HG02623 (cell line): ENCODE results near the gene TSPAN6.

ENCODE experiments used
- ATAC-seq: cut with Tn5 transposase; IDR thresholded peaks from one replicate; pipeline ENCODE4 v1.9.1; 2021; ENCODE audit warnings: moderate library complexity; ENCODE audit not compliant: unreplicated experiment

Gene TSPAN6

GRCh38 chrX:100648458-100649417, 12.1 kb upstream of the TSPAN6 start:
- ATAC-seq: no peak

DNA sequence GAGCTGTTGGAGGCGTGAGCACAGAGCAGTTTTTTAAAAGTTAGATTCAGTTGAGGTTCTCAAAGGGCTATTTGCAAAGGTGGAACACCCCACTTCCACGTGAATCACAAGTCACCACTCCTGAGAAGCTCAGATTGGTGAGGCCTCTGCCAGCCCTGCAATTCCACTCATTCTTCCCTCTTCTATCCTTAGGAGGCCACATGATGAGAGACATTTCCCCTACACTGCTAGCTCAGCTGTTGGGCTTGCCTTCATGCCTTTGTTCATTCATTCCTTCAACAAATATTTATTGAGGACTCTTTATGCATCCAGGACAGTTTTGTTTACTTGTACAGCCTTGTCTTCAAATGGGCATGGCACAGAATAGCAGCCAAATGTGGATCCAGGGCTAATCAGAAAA, 11.1 kb upstream of the TSPAN6 start:
- no peak for ATAC-seq

DNA sequence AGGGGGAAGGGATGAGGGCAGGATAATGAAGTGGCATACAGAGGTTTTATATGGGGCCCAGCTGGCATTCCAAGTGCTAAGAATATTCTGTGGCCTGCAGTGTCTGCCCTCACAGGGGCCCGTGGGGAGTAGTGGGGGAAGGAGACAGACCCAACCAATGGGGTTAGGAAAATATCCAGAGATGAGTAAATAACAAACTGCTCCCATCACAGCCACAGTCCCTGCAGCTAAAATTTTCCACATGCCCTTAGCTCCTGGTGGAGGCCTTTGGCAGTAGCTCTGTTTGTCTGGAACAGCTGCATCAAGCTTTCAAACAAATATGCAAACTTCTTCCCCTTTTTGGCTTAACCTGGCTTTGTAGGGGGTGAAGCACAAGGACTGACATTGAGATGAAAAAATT, 10.5 kb upstream of the TSPAN6 start:
- no peak for ATAC-seq

DNA sequence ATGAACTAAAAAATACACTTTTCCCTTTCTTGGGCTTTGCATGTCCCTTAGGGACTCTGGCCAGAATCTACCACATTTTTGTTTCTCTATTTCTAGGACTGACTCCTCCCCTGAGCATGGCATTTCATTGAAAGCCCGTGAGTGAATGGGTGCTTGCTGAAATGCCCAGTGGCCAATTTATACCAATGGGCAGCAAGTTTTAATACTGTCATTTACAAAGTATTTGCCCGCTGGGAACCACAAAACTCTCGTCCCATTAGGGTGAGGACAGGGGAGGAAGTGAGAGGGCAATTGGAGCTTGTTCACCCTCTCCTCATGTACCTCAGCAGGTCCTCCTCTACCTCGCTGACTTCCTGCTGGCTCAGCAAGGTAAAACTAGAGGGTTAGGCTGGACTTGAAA, 8.5 kb upstream of the TSPAN6 start:
- ATAC-seq: no peak

DNA sequence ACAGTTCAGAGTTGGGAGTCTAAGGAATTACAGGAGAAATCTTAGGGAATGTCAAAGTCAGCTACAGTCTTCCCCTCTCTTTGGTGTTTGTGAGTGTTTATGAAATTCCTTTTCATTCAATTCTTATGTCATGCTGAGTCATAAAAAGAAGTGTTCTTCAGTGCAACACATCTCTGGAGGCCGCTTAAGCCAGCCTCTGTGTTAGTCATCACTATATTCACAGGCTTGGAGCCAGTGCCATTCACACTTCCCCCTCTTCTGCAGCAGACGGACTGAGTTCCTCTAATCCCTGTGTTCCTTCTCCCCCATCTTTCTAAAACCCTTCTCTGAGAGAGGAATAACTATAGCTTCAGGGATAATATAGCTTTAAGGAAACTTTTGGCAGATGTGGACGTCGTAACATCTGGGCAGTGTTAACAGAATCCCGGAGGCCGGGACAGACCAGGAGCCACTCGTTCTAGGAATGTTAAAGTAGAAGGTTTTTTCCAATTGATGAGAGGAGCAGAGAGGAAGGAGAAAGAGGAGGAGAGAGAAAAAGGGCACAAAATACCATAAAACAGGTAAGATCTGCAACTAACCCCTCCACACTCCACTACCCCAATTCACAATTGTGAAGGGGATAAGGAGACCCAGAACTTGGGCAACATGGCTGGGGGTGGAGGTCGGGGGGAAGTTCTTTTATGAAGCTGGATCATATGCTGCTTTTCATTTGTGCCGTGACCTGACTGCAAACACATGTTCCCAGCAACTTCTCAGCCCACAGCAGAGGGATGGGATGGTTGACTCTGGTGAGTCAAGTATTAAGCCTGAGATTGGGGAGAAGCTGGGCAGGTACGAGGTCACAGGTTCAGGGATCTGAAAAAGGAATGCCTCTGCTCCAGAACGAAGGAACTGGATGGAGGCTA, 7.6 kb upstream of the TSPAN6 start, which contains the start of gene SRPX2:
SRPX2 (plus strand) TSS at position 244 of the 905 bp plus-strand sequence. CDS start 2,124 bp downstream, outside the sequence.
- no peak for ATAC-seq

- ATAC-seq: no peak
These were observed 6.6 kb upstream of the TSPAN6 start for GRCh38 chrX:100643212-100643611.

- no peak for ATAC-seq
These were observed 5.7 kb upstream of the TSPAN6 start for GRCh38 chrX:100642290-100642689.

DNA sequence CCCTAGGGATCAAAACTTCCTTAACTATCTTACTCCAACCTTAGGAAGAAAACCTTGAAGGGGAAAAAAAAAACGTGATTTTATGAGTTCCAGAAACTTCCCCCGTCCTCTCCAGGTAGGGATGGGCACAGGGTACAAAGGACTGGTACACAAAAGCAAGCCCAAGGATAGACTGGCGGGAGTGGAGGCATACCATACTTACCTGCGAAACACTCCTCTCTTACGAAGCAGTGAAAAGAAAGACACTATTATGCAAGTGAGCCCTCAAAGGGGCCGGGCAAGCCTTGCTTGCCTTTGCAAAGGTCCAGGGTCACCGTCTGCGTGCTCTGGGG, 651 bp downstream of the TSPAN6 start:
- ATAC-seq: no peak

DNA sequence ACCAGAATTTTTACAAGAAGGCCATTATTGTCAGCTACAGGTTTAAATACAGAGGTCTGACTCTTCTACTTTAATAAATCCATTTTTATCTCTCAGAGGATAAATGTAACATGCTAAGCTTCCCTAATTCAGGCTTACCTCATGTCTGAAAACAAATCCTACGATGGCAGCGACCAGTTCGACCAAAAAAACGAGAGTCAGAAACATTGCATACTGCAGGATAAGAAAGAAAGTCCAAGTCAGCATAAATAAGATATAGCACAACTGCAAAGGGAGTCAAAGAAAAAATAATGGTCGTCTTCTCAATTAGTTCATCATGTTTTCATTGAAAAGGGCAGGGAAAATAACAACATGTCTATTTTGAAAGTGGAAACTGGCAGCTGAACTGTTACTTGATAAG, 1.6 kb downstream of the TSPAN6 start:
- no peak for ATAC-seq

DNA sequence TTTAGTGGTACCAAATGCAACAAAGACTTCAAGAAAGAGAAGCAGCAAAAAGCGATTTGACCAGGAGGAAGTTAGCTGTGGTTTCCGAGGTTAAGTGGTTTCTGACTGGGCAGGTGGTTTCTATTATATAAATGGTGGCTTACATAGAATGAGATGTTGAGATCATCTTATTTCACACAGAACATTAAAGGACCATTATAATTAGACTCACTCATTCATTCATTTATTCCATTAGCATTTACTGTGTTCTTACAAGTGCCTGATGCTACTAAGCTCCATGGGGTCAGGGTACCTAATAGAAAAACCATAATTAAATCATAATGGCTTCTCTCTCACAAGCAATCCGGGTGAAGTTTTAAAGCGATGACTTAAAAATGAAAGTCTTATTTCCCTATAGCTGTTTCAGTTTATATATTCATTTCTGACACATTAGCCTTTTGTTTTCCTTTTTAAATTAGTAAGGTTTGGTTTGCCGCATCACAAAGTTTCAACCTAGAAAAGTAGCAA, 10.6 kb downstream of the TSPAN6 start:
- ATAC-seq: peak; percentile 91

GRCh38 chrX:100623001-100623400, 13.6 kb downstream of the TSPAN6 start:
- ATAC-seq: no peak

DNA sequence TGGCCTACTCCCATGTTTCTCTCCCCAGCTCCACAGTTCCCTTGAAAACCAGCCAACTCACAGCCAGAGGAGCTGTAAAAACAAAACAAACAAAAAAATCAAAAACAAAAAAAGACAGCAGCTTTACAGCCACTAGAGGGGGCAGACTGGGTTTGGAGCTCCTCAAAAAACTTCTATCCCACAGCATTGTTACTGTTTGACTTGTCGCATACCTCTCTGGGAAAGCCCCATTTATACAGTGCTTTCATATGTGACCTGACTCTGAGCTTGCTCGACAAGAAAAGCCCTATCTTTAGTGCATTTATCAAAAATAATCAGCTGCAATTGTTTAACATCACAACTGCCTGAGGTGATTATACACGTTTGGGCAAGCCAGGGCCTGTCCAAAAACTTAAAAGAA, 21.6 kb downstream of the TSPAN6 start:
- peak; percentile 99 for ATAC-seq

- ATAC-seq: no peak
These were observed 24.7 kb downstream of the TSPAN6 start for GRCh38 chrX:100611951-100612350.

- ATAC-seq: no peak
These were observed 27.0 kb downstream of the TSPAN6 start for GRCh38 chrX:100609591-100609990.

DNA sequence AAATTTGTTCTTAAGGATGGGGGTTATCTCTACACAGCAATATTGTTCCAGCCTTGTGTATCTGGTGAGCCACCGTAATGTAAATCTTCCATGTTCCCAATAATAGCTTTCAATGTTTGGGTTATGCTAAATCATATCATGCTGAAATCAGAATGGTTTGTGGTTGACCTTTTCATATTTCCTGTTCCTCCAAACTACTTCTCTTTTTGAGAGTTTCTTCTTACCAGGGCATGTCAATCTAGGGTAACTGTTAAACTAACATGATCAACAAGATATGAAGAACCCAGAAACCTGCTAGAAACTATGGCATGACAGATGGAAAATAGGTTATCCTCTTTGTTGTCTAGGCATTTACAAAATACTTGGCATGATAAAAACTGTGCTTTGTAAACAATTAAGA, 29.9 kb downstream of the TSPAN6 start:
- ATAC-seq: no peak

- ATAC-seq: peak; percentile 43
These were observed 35.8 kb downstream of the TSPAN6 start for GRCh38 chrX:100600758-100601157.

- ATAC-seq: no peak
These were observed 36.3 kb downstream of the TSPAN6 start for GRCh38 chrX:100600340-100600739.

DNA sequence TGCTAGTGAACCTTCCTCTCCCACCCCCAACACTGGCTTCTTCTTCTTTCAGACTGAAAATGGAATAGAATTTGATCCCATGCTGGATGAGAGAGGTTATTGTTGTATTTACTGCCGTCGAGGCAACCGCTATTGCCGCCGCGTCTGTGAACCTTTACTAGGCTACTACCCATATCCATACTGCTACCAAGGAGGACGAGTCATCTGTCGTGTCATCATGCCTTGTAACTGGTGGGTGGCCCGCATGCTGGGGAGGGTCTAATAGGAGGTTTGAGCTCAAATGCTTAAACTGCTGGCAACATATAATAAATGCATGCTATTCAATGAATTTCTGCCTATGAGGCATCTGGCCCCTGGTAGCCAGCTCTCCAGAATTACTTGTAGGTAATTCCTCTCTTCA, 37.1 kb downstream of the TSPAN6 start:
- ATAC-seq: no peak

- ATAC-seq: no peak
These were observed 40.0 kb downstream of the TSPAN6 start for GRCh38 chrX:100596601-100597000.

DNA sequence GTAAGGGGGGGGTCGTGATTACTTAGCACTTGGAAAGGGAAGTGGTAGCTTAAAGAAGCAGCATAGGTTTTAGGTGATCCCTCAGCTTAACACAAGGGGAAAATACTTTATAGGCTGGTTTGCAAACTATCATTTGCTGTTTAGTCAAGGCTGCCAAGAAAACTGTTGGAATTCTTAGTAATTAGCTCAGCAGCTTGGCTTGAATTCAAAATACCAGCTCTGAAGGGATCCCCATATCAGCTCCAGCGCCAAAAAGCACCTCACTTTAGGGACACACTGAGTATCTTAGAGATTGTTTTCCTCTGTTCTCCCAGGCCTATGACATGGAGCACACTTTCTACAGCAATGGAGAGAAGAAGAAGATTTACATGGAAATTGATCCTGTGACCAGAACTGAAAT, 43.0 kb downstream of the TSPAN6 start:
- ATAC-seq: no peak

- ATAC-seq: no peak
These were observed 43.5 kb downstream of the TSPAN6 start for GRCh38 chrX:100593126-100593525.
